ENCODE results near the gene PTGER3. TPM values are rescaled to one million over a fixed set of nuclear protein-coding genes. Genes with fewer than 3 reads are reported as not detected.
"Not testable (repeated sequence)": the region's sequence is repeated elsewhere in the genome, so short reads cannot be mapped to it uniquely, and the experiment has no call there.

Gene PTGER3
- total RNA-seq, 4 donors from 2014 or later, result 79.5 to 143 (median 88.6) TPM

GRCh38 chr1:70990469-70991253 is 57.0 kb downstream of the PTGER3 start:
- intact Hi-C loops (cut with DNase I; ENCODE audit: low total_unique reads), result no loop called here
- H3K4me3 ChIP-seq (ENCODE audit: low read depth, poor library complexity, severe bottlenecking), result no peak overlapping the region
- DNase-seq (ENCODE audit: low spot score in 2 of 2), result no peak
- 70 to 73% methylated on average over 3 of the region's 3 CpGs for WGBS, 2 donors
- TF ChIP-seq POLR2A (IDR thresholded peaks at IDR 0.05), result no peak
- TF ChIP-seq, protein P1, sequence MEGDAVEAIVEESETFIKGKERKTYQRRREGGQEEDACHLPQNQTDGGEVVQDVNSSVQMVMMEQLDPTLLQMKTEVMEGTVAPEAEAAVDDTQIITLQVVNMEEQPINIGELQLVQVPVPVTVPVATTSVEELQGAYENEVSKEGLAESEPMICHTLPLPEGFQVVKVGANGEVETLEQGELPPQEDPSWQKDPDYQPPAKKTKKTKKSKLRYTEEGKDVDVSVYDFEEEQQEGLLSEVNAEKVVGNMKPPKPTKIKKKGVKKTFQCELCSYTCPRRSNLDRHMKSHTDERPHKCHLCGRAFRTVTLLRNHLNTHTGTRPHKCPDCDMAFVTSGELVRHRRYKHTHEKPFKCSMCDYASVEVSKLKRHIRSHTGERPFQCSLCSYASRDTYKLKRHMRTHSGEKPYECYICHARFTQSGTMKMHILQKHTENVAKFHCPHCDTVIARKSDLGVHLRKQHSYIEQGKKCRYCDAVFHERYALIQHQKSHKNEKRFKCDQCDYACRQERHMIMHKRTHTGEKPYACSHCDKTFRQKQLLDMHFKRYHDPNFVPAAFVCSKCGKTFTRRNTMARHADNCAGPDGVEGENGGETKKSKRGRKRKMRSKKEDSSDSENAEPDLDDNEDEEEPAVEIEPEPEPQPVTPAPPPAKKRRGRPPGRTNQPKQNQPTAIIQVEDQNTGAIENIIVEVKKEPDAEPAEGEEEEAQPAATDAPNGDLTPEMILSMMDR (IDR thresholded peaks at IDR 0.05), result no peak

DNA sequence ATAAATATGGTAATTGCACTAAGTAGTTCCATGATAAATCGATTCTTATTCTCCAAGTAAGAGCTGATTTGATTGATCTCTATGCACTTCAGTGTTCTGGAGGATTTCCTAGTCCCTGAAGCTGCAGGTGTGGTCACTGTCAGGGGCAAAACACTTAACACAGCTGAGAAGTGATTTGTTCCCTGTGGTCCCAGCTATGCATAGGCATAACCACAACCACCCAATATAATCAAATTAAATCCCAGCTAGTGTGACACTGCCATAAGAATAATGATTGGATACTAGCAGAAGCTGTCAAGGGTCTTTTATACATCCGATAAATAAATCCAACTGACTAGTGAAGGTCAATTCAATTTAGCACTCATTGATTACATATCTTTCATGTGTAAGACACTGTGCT is 60.1 kb downstream of the PTGER3 start:
- no peak overlapping the region for H3K4me3 ChIP-seq (ENCODE audit: low read depth, poor library complexity, severe bottlenecking)
- intact Hi-C loops (cut with DNase I; ENCODE audit: low total_unique reads), result no loop called here
- 79 to 90% methylated on average over 2 of the region's 2 CpGs for WGBS, 2 donors
- DNase-seq (ENCODE audit: low spot score in 2 of 2), result no peak
- TF ChIP-seq, protein P1 (IDR thresholded peaks at IDR 0.05), result no peak

GRCh38 chr1:70985776-70986225 is 61.8 kb downstream of the PTGER3 start:
- intact Hi-C loops (cut with DNase I; ENCODE audit: low total_unique reads); DNase-seq (ENCODE audit: low spot score in 2 of 2): not testable (repeated sequence)
- 92% methylated on average over 5 of the region's 5 CpGs for WGBS, 2 donors

GRCh38 chr1:70985278-70985677 is 62.3 kb downstream of the PTGER3 start:
- 73 to 81% methylated on average over 2 of the region's 2 CpGs for WGBS, 2 donors
- intact Hi-C loops (cut with DNase I; ENCODE audit: low total_unique reads); H3K4me3 ChIP-seq (ENCODE audit: low read depth, poor library complexity, severe bottlenecking); DNase-seq (ENCODE audit: low spot score in 2 of 2): not testable (repeated sequence)

More at GRCh38 chr1:70985776-70986225, 61.8 kb downstream of the PTGER3 start:
- not testable (repeated sequence) for H3K4me3 ChIP-seq (ENCODE audit: low read depth, poor library complexity, severe bottlenecking)

DNA sequence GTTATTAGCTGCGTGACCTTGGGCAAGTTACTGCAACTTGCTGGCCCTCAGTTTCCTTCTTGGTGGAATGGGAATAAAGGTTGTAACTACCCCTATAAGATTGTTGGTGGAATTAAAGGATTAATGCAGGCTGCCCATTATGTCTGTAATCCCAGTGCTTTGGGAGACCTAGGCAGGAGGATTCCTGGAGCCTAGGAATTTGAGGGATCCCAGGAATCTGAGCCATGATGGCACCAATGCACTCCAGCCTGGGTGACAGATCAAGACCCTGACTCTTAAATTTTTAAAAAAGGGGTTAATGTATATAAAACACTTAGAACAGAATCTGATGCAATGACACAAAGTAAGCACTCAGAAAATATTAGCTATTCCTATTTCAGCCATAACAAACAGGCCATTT is 67.3 kb downstream of the PTGER3 start:
- TF ChIP-seq, protein P1 (IDR thresholded peaks at IDR 0.05), result no peak
- TF ChIP-seq POLR2A (IDR thresholded peaks at IDR 0.05), result no peak
- 81 to 91% methylated on average over 1 of the region's 1 CpG for WGBS, 2 donors
- DNase-seq (ENCODE audit: low spot score in 2 of 2), result no peak
- H3K4me3 ChIP-seq (ENCODE audit: low read depth, poor library complexity, severe bottlenecking), result no peak overlapping the region
- intact Hi-C loops (cut with DNase I; ENCODE audit: low total_unique reads), result no loop called here

- no peak overlapping the region for H3K4me3 ChIP-seq (ENCODE audit: low read depth, poor library complexity, severe bottlenecking)
- intact Hi-C loops (cut with DNase I; ENCODE audit: low total_unique reads), result no loop called here
- no peak for DNase-seq (ENCODE audit: low spot score in 2 of 2)
- TF ChIP-seq, protein P1 (IDR thresholded peaks at IDR 0.05), result no peak
- TF ChIP-seq POLR2A (IDR thresholded peaks at IDR 0.05), result no peak
- WGBS, 2 donors, result 81 to 83% methylated on average over 2 of the region's 2 CpGs
Measured at GRCh38 chr1:70979881-70980280, 67.7 kb downstream of the PTGER3 start.

- intact Hi-C loops (cut with DNase I; ENCODE audit: low total_unique reads), result no loop called here
- DNase-seq (ENCODE audit: low spot score in 2 of 2), result no peak
- 55 to 61% methylated on average over 4 of the region's 4 CpGs for WGBS, 2 donors
- no peak overlapping the region for H3K4me3 ChIP-seq (ENCODE audit: low read depth, poor library complexity, severe bottlenecking)
- no peak for TF ChIP-seq POLR2A (IDR thresholded peaks at IDR 0.05)
- TF ChIP-seq, protein P1 (IDR thresholded peaks at IDR 0.05), result no peak
Measured at GRCh38 chr1:70979313-70979712, 68.3 kb downstream of the PTGER3 start.
